Measurements from ENCODE around the gene IL33.
"Not testable (repeated sequence)": the region's sequence is repeated elsewhere in the genome, so short reads cannot be mapped to it uniquely, and the experiment has no call there.

The IL33 gene

GRCh38 chr9:6215562-6215961 is at the start of gene IL33:
Gene IL33, plus strand, starts transcription at chr9:6215807. Its CDS starts 25,888 bp downstream, at chr9:6241695.
- DNase-seq (ENCODE audit: insufficient read length, low spot score) (no peak), FAIRE-seq (no peak)

GRCh38 chr9:6171667-6172066 is 43.9 kb upstream of the IL33 start:
- DNase-seq (ENCODE audit: insufficient read length, low spot score), result no peak

GRCh38 chr9:6173914-6174313 is 41.7 kb upstream of the IL33 start:
- FAIRE-seq (no peak), DNase-seq (ENCODE audit: insufficient read length, low spot score) (no peak)

More at GRCh38 chr9:6171667-6172066, 43.9 kb upstream of the IL33 start:
- no peak for FAIRE-seq

GRCh38 chr9:6182549-6183226 is 32.9 kb upstream of the IL33 start:
- not testable (repeated sequence) for FAIRE-seq; DNase-seq (ENCODE audit: insufficient read length, low spot score)

GRCh38 chr9:6183227-6183551 is 32.4 kb upstream of the IL33 start:
- DNase-seq (ENCODE audit: insufficient read length, low spot score) (no peak), FAIRE-seq (no peak)

- FAIRE-seq (no peak), DNase-seq (ENCODE audit: insufficient read length, low spot score) (no peak)
Measured at GRCh38 chr9:6183627-6184026, 32.0 kb upstream of the IL33 start.

- DNase-seq (ENCODE audit: insufficient read length, low spot score) (no peak), FAIRE-seq (no peak)
Measured at GRCh38 chr9:6184749-6185645, 30.6 kb upstream of the IL33 start.

- no peak for FAIRE-seq
- DNase-seq (ENCODE audit: insufficient read length, low spot score), result no peak
Measured at GRCh38 chr9:6186691-6187090, 28.9 kb upstream of the IL33 start.

- DNase-seq (ENCODE audit: insufficient read length, low spot score) (no peak), FAIRE-seq (no peak)
Measured at GRCh38 chr9:6187272-6187671, 28.3 kb upstream of the IL33 start.

GRCh38 chr9:6188466-6188865 is 27.1 kb upstream of the IL33 start:
- no peak for FAIRE-seq
- no peak for DNase-seq (ENCODE audit: insufficient read length, low spot score)

GRCh38 chr9:6188906-6189305 is 26.7 kb upstream of the IL33 start:
- no peak for FAIRE-seq
- DNase-seq (ENCODE audit: insufficient read length, low spot score), result no peak

GRCh38 chr9:6194934-6195333 is 20.7 kb upstream of the IL33 start:
- FAIRE-seq (no peak), DNase-seq (ENCODE audit: insufficient read length, low spot score) (no peak)

- DNase-seq (ENCODE audit: insufficient read length, low spot score), result no peak
- FAIRE-seq, result no peak
Measured at GRCh38 chr9:6195714-6196360, 19.8 kb upstream of the IL33 start.

- DNase-seq (ENCODE audit: insufficient read length, low spot score), result no peak
- FAIRE-seq, result no peak
Measured at GRCh38 chr9:6197330-6197729, 18.3 kb upstream of the IL33 start.

GRCh38 chr9:6198251-6198650 is 17.4 kb upstream of the IL33 start:
- FAIRE-seq (no peak), DNase-seq (ENCODE audit: insufficient read length, low spot score) (no peak)

- no peak for FAIRE-seq
- DNase-seq (ENCODE audit: insufficient read length, low spot score), result no peak
Measured at GRCh38 chr9:6199596-6199995, 16.0 kb upstream of the IL33 start.

- no peak for FAIRE-seq
Measured at GRCh38 chr9:6200761-6201160, 14.8 kb upstream of the IL33 start.

GRCh38 chr9:6209966-6210365 is 5.6 kb upstream of the IL33 start:
- no peak for DNase-seq (ENCODE audit: insufficient read length, low spot score)
- no peak for FAIRE-seq

More at GRCh38 chr9:6200761-6201160, 14.8 kb upstream of the IL33 start:
- DNase-seq (ENCODE audit: insufficient read length, low spot score), result no peak

- FAIRE-seq (no peak), DNase-seq (ENCODE audit: insufficient read length, low spot score) (no peak)
Measured at GRCh38 chr9:6212722-6213375, 2.8 kb upstream of the IL33 start.

GRCh38 chr9:6214434-6214833 is 1.2 kb upstream of the IL33 start:
- no peak for DNase-seq (ENCODE audit: insufficient read length, low spot score)
- no peak for FAIRE-seq

- FAIRE-seq (no peak), DNase-seq (ENCODE audit: insufficient read length, low spot score) (no peak)
Measured at GRCh38 chr9:6214903-6215302, 704 bp upstream of the IL33 start.
